Measurements from ENCODE around the gene RABGAP1L.
"Not testable (repeated sequence)": the region's sequence is repeated elsewhere in the genome, so short reads cannot be mapped to it uniquely, and the experiment has no call there.

DNA sequence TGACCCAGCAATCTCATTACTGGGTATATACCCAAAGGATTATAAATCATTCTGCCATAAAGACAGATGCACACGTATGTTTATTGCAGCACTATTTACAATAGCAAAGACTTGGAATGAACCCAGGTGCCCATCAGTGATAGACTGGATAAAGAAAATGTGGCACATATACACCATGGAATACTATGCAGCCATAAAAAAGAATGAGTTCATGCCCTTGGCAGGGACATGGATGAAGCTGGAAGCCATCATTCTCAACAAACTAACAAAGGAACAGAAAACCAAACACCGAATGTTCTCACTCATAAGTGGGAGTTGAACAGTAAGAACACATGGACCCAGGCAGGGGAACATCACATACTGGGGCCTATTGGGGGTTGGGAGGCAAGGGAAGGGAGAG is 19.1 kb downstream of the RABGAP1L start:
- TF ChIP-seq, protein P1, sequence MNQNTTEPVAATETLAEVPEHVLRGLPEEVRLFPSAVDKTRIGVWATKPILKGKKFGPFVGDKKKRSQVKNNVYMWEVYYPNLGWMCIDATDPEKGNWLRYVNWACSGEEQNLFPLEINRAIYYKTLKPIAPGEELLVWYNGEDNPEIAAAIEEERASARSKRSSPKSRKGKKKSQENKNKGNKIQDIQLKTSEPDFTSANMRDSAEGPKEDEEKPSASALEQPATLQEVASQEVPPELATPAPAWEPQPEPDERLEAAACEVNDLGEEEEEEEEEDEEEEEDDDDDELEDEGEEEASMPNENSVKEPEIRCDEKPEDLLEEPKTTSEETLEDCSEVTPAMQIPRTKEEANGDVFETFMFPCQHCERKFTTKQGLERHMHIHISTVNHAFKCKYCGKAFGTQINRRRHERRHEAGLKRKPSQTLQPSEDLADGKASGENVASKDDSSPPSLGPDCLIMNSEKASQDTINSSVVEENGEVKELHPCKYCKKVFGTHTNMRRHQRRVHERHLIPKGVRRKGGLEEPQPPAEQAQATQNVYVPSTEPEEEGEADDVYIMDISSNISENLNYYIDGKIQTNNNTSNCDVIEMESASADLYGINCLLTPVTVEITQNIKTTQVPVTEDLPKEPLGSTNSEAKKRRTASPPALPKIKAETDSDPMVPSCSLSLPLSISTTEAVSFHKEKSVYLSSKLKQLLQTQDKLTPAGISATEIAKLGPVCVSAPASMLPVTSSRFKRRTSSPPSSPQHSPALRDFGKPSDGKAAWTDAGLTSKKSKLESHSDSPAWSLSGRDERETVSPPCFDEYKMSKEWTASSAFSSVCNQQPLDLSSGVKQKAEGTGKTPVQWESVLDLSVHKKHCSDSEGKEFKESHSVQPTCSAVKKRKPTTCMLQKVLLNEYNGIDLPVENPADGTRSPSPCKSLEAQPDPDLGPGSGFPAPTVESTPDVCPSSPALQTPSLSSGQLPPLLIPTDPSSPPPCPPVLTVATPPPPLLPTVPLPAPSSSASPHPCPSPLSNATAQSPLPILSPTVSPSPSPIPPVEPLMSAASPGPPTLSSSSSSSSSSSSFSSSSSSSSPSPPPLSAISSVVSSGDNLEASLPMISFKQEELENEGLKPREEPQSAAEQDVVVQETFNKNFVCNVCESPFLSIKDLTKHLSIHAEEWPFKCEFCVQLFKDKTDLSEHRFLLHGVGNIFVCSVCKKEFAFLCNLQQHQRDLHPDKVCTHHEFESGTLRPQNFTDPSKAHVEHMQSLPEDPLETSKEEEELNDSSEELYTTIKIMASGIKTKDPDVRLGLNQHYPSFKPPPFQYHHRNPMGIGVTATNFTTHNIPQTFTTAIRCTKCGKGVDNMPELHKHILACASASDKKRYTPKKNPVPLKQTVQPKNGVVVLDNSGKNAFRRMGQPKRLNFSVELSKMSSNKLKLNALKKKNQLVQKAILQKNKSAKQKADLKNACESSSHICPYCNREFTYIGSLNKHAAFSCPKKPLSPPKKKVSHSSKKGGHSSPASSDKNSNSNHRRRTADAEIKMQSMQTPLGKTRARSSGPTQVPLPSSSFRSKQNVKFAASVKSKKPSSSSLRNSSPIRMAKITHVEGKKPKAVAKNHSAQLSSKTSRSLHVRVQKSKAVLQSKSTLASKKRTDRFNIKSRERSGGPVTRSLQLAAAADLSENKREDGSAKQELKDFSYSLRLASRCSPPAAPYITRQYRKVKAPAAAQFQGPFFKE (tag by site-specific recombination; IDR thresholded peaks at IDR 0.05; ENCODE audit: borderline replicate concordance) = not testable (repeated sequence)
- not testable (repeated sequence) for TF ChIP-seq ZSCAN30, ZNF280D, ZBTB20 (tag by site-specific recombination; IDR thresholded peaks at IDR 0.05)

Measured in HEK293 (cell line).